PC-9 (cell line): ENCODE results near the gene CHD5.

ENCODE experiments used
- EZH2 ChIP-seq: fragments of 200-600 bp; sonication (generic); IDR thresholded peaks from 2 replicates; pipeline ENCODE4 v1.8.0; 2017; ENCODE audit warnings: antibody characterized with exemption, low read depth
- TF ChIP-seq, protein P1 (sequence below): fragments of 200-600 bp; sonication (generic); conservative IDR thresholded peaks from 2 replicates; pipeline ENCODE4 v1.6.1; 2017; ENCODE audit warnings: mixed run types, antibody characterized with exemption, mild to moderate bottlenecking, moderate library complexity

DNA sequence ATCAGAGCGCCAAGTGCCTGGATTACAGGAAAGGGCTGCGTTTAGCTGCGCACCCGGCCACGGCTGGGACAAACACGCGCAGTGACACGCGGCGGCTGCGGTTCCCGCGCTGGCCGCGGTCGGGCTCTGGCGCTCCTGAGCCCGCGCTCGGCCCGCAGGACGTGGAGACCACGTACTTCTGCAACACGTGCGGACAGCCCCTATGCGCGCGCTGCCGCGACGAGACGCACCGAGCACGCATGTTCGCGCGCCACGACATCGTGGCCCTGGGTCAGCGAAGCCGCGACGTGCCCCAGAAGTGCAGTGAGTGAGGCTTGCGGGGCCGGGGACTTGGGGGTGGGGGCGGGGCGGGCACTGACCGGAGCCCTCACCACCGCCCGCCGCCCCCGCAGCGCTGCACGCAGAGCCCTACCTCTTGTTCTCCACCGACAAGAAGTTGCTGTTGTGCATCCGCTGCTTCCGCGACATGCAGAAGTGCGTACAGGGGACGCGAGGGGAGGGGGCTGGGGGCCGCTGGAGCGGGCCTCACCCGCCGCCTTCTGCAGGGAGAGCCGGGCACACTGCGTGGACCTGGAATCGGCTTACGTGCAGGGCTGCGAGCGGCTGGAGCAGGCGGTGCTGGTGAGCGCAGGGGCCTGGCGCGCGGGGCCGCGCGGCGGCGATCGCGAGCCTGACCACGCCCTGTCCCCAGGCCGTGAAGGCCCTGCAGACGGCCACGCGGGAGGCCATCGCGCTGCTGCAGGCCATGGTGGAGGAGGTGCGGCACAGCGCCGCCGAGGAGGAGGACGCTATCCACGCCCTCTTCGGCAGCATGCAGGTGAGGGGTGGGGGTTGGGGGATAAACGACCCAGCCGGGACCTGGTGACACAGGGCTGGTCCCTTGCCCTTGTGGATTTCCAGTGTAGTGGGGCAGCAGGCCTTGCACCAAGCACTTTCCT is 28.9 kb upstream of the CHD5 start:
- TF ChIP-seq, protein P1, sequence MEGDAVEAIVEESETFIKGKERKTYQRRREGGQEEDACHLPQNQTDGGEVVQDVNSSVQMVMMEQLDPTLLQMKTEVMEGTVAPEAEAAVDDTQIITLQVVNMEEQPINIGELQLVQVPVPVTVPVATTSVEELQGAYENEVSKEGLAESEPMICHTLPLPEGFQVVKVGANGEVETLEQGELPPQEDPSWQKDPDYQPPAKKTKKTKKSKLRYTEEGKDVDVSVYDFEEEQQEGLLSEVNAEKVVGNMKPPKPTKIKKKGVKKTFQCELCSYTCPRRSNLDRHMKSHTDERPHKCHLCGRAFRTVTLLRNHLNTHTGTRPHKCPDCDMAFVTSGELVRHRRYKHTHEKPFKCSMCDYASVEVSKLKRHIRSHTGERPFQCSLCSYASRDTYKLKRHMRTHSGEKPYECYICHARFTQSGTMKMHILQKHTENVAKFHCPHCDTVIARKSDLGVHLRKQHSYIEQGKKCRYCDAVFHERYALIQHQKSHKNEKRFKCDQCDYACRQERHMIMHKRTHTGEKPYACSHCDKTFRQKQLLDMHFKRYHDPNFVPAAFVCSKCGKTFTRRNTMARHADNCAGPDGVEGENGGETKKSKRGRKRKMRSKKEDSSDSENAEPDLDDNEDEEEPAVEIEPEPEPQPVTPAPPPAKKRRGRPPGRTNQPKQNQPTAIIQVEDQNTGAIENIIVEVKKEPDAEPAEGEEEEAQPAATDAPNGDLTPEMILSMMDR, result no peak
- no peak for TF ChIP-seq EZH2
